ENCODE measurements around the gene CSTB.

The CSTB gene

DNA sequence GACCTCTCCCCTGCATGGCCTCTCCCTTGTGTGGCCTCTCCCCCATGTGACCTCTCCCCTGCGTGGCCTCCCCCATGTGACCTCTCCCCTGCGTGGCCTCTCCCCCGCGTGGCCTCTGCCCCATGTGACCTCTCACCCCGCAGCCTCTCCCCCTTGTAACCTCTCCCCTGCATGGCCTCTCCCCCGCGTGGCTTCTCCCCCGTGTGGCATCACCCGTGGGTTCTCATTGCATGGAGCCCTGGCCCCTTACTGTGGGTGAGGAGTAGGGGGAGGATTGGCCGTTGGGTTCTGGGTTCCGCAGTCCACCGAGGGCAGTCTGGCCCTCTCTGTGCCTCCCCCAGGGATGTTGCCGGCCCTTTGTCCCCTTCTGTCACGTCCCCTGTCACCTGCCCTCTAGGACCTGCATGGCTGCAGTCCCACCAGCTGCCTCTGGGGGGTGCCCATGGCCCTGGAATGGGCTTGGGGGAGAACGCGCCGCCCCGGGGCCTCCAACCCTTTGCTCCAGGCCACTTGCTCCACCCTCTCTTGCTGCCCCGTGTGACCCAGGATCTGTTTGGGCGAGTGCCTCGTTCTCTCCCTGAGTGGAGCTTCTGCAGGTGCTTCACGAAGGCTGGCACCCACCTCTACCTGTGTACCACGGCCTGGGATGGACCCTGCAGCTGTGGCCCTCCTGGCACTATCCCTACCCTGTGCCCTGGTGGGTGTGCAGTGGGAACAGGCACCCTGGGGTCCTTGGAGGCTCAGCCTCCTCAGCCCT lies 34.6 kb upstream of the CSTB start:
- peak; percentile 30 for DNase-seq (ENCODE audit: low read depth)

DNA sequence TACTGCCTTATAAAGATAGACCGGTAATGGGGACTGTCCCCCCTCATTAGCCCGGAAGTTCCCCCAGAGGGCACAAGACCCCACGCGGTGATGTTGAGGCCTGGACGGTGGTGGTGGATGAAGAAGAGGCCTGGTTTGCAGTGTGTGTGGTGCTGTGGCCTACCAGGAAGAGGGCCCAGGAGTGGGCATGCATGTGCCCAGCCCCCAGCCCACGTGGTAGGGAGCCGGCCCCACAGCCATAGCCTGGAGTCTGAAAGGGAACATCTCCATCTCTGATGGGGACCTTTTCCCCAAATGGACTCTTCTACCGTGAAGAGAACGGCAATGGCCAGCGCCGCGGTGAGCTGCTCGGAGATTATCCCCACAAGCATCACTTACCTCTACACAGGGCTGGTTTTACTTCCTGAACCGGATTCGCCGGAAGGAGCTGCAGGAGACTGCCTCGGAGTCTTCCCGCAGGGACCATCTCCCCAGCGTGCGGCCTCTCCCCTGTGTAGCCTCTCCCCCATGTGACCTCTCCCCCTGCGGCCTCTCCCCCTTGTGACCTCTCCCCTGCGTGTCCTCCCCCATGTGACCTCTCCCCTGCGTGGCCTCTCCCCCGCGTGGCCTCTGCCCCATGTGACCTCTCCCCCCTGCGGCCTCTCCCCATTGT lies 33.9 kb upstream of the CSTB start:
- no peak for DNase-seq (ENCODE audit: low read depth)

- no peak for DNase-seq (ENCODE audit: low read depth)
Observed at GRCh38 chr21:43809346-43809799, 33.3 kb upstream of the CSTB start.

- no peak for DNase-seq (ENCODE audit: low read depth)
Observed at GRCh38 chr21:43808832-43809251, 32.7 kb upstream of the CSTB start.

DNA sequence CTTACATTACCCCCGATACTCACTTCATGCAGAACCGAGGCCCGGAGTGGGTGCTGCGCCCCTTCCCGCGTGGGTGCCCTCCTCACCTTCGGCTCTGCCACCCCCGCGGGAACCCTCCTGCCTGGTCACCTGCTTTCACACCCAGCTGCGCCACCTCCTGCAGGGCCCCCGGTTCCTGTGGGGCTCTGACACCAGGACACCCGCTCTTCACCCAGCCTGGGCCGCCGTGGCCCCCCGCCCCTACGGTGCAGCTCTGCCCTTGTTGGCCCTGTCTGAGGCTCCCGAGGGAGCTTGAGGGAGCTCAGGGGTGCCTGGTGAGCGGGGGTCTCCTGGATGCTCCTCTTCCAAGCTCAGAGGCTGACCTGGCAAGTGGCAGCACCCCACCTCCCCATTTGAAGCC lies 32.3 kb upstream of the CSTB start:
- DNase-seq (ENCODE audit: low read depth), result no peak

- DNase-seq (ENCODE audit: low read depth), result no peak
Observed at GRCh38 chr21:43806017-43806710, 30.1 kb upstream of the CSTB start.

DNA sequence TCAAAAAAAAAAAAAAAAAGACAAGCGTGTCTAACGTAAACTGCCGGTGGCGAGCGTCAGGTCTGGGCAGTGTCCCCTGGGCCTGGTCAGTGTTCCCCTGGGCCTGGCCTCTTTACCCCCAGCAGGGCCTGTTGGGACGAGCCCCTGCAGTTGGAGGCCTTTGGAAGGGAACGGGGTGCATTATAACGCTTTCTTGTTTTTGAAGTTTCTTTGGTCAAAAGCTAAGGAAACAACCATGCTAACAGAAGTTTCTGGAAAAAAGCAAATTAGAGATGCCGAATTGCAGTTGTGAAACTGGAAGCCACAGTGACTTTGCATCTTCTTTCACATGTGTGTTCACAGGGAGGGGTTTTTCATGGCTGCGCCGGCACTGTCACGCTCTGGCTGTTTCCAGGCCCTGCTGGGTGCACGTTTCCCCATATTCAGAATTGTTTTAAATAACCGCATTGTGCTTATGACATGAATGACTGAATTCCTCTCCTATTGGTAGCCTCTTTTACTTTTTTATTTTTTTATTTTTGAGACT lies 29.2 kb upstream of the CSTB start:
- DNase-seq (ENCODE audit: low read depth), result no peak

DNA sequence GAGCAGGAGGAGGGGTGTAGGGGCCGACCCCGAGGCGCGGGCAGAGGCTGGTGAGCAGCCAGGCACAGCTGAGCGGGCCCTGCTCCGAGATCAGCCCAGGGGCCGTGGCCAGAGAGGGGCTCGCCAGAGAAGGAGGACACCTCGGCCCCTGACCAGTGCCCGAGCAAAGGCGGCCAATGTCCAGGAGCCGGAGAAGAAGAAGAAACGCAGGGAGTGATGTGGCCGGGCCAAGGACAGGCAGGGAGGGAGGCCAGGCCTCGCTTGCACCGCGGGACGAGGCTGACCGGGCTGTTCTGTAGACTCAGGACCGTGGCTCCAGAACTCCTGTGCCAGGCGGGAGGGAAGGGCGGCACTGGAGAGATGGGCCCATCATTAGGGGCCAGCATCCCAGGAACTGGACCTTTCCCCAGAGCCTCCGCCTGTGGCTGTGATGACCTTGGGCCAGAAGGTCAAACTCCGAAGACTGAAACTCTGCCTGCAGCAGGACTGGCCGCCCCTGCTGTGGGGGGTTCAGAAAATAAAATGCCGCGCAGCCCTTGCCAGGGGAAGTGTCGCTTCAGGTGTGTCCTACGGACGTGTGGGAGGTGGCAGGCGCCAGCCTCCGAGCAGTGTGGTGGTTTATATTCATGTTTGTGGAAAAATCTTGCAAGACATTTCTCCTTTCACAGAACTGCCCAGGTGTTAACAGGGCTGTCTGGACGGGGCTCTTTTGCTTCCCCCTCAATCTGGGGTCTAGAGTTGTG lies 27.6 kb upstream of the CSTB start:
- DNase-seq (ENCODE audit: low read depth), result no peak

DNA sequence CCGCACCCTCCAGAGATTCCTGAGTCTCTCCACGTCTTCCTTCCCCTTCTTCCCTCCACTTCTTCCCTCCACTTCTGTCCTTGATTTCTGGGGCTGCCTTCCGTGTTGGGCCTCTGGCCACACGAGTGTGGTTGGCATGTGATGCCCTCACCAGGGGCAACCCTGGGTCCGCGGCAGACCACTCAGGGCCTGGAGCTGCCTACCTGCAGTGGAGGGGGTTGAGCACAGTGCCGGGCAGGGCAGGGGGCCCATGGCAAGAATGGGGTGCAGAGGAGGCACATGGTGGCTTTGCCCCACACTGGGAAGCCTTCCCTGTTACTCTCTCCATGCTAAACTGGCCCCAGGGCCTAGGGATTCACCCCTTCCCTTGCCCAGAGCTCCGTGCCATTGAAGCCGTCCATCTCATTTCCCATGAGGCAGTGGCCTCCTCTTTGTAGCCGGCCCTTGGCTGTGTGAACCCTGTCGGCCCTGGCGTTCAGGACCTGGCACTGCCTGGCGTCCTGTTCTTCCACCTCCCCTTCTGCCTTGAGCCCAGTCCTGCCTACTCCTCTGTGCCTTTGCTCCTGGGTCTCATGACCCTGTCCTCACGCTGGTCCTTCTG lies 26.7 kb upstream of the CSTB start:
- DNase-seq (ENCODE audit: low read depth), result no peak

DNA sequence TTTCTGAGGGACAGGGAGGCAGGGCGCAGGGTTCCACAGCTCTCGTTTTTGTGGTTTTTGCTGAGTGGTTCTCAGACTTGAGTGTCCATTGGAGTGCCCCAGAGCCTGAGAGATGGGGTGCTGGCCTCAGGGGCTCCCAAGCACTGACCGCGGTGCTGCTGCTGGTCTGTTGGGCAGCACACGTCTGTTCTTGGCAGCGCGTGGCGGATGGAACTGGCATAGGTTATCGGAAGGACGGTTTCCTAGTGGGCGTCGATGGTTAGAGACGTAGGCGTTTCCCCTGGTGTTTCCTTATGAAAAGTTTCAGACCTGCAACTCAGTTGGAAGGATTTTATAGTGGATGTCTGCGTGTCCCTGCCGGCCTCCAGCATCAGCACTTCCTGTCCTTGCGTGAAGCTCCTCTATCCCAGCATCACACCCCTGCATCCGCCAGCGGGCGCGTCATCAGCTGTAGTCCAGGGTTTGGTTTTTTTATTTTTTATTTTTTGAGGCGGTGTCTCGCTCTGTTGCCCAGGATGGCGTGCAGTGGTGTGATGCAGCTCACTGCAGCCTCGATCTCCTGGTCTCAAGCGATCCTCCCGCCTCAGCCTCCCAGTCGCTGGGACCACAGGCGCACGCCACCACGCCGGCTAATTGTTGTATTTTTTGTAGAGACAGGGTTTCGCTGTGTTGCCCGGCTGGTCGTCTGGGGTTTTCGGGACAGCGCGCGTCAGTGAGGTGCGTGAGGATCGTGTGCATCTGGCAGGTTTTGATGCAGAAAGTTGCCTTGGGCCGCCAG lies 25.1 kb upstream of the CSTB start:
- DNase-seq (ENCODE audit: low read depth), result no peak

- no peak for DNase-seq (ENCODE audit: low read depth)
Observed at GRCh38 chr21:43800566-43800965, 24.5 kb upstream of the CSTB start.

DNA sequence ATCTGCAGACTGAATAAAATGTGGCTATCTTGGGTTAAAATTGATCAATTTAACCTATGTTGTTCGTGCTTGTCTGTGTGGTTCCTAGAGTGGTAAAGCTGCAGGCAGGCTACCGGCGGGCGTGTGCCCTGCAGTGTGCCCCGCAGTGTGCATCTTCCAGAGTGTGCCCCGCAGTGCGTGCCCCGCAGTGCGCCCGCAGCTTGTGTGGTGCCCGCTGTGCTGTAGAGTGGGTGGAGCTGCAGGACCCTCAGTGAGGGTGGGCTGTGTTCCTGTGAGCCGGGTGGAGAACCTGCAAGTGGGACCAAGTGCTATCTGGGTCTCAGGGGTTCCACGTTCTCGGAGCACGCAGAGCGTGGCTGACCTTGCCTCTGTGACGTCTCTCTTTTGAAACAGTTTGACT lies 24.0 kb upstream of the CSTB start:
- DNase-seq (ENCODE audit: low read depth), result no peak

GRCh38 chr21:43799301-43799840 lies 23.3 kb upstream of the CSTB start:
- DNase-seq (ENCODE audit: low read depth), result no peak

- no peak for DNase-seq (ENCODE audit: low read depth)
Observed at GRCh38 chr21:43797925-43798715, 22.0 kb upstream of the CSTB start.

GRCh38 chr21:43797415-43797814 lies 21.3 kb upstream of the CSTB start:
- no peak for DNase-seq (ENCODE audit: low read depth)

GRCh38 chr21:43794857-43795256 lies 18.7 kb upstream of the CSTB start:
- no peak for DNase-seq (ENCODE audit: low read depth)

DNA sequence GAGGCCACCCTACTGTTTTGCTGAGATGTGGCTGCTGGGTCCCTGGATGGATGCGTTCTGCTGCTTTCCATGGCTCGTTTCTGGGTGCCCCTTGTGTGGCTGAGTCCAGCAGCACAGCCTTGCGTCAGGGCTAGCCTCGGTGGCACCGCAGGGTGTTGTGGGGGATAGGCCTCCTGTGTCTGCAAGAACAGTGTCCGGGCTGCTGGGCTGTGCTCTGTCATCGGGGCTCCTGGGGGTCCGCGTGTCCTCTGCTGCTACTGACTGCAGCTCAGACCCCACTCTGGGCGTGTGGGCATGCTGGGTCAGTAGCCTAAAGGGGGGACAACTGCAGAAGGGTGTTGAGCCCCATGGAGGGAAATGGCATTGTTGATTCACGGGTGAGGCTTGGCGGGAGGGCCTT lies 18.2 kb upstream of the CSTB start:
- DNase-seq (ENCODE audit: low read depth), result no peak

DNA sequence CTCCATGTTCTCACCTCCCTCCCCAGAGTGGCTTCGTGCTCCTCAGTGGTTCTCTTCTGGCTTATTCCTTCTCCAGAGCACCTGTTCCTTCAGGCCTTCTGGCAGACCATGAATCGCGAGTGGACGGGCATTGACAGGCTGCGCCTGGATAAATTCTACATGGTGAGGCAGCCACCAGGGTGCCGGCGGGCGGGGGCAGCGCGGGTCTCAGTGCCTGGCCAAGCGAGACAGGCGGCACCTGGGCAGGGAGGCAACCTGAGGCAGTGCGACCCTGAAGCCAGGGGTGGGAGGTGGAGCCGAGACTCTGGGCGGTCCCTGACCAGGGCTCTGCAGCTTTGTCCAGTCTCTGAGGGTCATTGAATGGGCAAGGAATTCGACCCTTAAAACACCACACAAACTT lies 17.1 kb upstream of the CSTB start:
- DNase-seq (ENCODE audit: low read depth), result no peak

GRCh38 chr21:43792406-43792805 lies 16.3 kb upstream of the CSTB start:
- no peak for DNase-seq (ENCODE audit: low read depth)

- DNase-seq (ENCODE audit: low read depth), result no peak
Observed at GRCh38 chr21:43790010-43790524, 14.0 kb upstream of the CSTB start.

Data from GM04504 (cell line).